ENCODE data around the gene CNNM2.

- TF ChIP-seq CTCF (IDR thresholded peaks at IDR 0.05) (no peak), POLR2A (IDR thresholded peaks at IDR 0.05) (no peak)
Observed at GRCh38 chr10:103013416-103013815, 95.3 kb downstream of the CNNM2 start.

Data from body of pancreas (tissue), 4 donors.